ENCODE data around the gene CFAP299.

Gene CFAP299

GRCh38 chr4:80918004-80918403, 582.5 kb downstream of the CFAP299 start:
- in situ Hi-C loops (cut with MboI; ENCODE audit: low pct_unique_long_range_greater_than_20kb, low sequenced_read_pairs, unreplicated experiment) = no loop called here
- no peak for DNase-seq (ENCODE audit: low spot score)
- TF ChIP-seq, protein P1, sequence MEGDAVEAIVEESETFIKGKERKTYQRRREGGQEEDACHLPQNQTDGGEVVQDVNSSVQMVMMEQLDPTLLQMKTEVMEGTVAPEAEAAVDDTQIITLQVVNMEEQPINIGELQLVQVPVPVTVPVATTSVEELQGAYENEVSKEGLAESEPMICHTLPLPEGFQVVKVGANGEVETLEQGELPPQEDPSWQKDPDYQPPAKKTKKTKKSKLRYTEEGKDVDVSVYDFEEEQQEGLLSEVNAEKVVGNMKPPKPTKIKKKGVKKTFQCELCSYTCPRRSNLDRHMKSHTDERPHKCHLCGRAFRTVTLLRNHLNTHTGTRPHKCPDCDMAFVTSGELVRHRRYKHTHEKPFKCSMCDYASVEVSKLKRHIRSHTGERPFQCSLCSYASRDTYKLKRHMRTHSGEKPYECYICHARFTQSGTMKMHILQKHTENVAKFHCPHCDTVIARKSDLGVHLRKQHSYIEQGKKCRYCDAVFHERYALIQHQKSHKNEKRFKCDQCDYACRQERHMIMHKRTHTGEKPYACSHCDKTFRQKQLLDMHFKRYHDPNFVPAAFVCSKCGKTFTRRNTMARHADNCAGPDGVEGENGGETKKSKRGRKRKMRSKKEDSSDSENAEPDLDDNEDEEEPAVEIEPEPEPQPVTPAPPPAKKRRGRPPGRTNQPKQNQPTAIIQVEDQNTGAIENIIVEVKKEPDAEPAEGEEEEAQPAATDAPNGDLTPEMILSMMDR (IDR thresholded peaks at IDR 0.05; ENCODE audit: extremely low read depth, insufficient read depth, missing control alignments) = no peak

GRCh38 chr4:80921441-80921840, 585.9 kb downstream of the CFAP299 start:
- in situ Hi-C loops (cut with MboI; ENCODE audit: low pct_unique_long_range_greater_than_20kb, low sequenced_read_pairs, unreplicated experiment) = no loop called here
- TF ChIP-seq, protein P1 (IDR thresholded peaks at IDR 0.05; ENCODE audit: extremely low read depth, insufficient read depth, missing control alignments) = no peak
- no peak for DNase-seq (ENCODE audit: low spot score)

GRCh38 chr4:80922941-80923340, 587.4 kb downstream of the CFAP299 start:
- TF ChIP-seq, protein P1 (IDR thresholded peaks at IDR 0.05; ENCODE audit: extremely low read depth, insufficient read depth, missing control alignments) = no peak
- in situ Hi-C loops (cut with MboI; ENCODE audit: low pct_unique_long_range_greater_than_20kb, low sequenced_read_pairs, unreplicated experiment) = no loop called here

GRCh38 chr4:80925293-80925692, 589.8 kb downstream of the CFAP299 start:
- in situ Hi-C loops (cut with MboI; ENCODE audit: low pct_unique_long_range_greater_than_20kb, low sequenced_read_pairs, unreplicated experiment) = no loop called here
- DNase-seq (ENCODE audit: low spot score) = no peak
- TF ChIP-seq, protein P1 (IDR thresholded peaks at IDR 0.05; ENCODE audit: extremely low read depth, insufficient read depth, missing control alignments) = no peak

More at GRCh38 chr4:80922941-80923340, 587.4 kb downstream of the CFAP299 start:
- no peak for DNase-seq (ENCODE audit: low spot score)

DNA sequence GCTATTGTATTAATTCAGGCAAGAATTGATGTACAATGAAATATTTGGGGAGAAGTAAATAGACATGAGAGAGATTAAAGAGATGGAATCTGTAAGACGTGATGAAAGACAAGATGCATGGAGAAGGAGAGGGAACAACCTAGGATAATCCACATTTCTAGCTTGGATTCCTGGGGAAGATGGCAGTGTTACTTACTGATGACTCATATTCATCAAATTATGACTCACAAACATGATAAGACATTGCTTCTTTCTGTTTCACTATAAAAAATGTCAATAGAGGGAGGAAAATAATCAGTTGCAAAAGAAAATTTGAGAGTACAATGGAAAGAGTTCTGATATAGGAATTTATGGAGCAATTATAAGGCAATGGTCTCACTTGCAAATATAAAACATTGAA, 590.9 kb downstream of the CFAP299 start:
- no peak for DNase-seq (ENCODE audit: low spot score)
- TF ChIP-seq, protein P1 (IDR thresholded peaks at IDR 0.05; ENCODE audit: extremely low read depth, insufficient read depth, missing control alignments) = no peak
- in situ Hi-C loops (cut with MboI; ENCODE audit: low pct_unique_long_range_greater_than_20kb, low sequenced_read_pairs, unreplicated experiment) = no loop called here

DNA sequence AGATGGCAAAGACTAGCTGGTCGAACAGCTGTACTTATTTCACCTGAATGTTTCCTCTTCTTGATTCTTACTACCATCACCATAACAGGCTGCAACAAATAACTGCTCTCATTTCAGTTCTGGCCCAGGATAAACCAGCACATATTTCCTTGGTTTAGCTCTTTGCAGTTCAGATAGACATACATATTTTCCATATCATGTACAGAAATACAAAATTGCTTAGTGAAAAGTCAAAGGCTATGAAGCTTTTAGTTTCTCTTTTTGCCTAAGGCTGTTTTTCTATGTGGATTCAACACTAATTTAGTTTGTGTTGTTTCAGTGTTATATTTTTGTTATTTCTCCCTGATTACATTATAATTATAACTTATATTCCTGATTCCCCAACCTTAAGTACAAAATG, 591.4 kb downstream of the CFAP299 start:
- DNase-seq (ENCODE audit: low spot score) = no peak
- TF ChIP-seq, protein P1 (IDR thresholded peaks at IDR 0.05; ENCODE audit: extremely low read depth, insufficient read depth, missing control alignments) = no peak
- in situ Hi-C loops (cut with MboI; ENCODE audit: low pct_unique_long_range_greater_than_20kb, low sequenced_read_pairs, unreplicated experiment) = no loop called here

- TF ChIP-seq, protein P1 (IDR thresholded peaks at IDR 0.05; ENCODE audit: extremely low read depth, insufficient read depth, missing control alignments) = no peak
- no peak for DNase-seq (ENCODE audit: low spot score)
- in situ Hi-C loops (cut with MboI; ENCODE audit: low pct_unique_long_range_greater_than_20kb, low sequenced_read_pairs, unreplicated experiment) = no loop called here
Observed at GRCh38 chr4:80927420-80927819, 591.9 kb downstream of the CFAP299 start.

All from GM13977 (cell line).